Testis (tissue), 3 donors: Measurements from ENCODE around the gene CDYL2. TPM values are rescaled to one million over a fixed set of nuclear protein-coding genes. Genes with fewer than 3 reads are reported as not detected.

Experiments used
- DNase-seq: peaks from one replicate; pipeline ENCODE4 v3.0.0-alpha.2; 2019
- H3K27ac ChIP-seq, 2 donors: fragments of 200-600 bp; sonication (generic); one replicate each; pipeline ENCODE4 v1.5.1; 2019
- H3K27me3 ChIP-seq: fragments of 200-600 bp; sonication (generic); one replicate; pipeline ENCODE4 v1.5.1; 2019
- H3K36me3 ChIP-seq: fragments of 200-600 bp; sonication (generic); one replicate; pipeline ENCODE4 v1.5.1; 2017; ENCODE audit warnings: low read depth; ENCODE audit errors: missing control alignments
- H3K4me1 ChIP-seq: fragments of 200-600 bp; sonication (generic); one replicate; pipeline ENCODE4 v1.5.1; 2019
- H3K4me3 ChIP-seq, 2 donors: fragments of 200-600 bp; sonication (generic); one replicate each; pipeline ENCODE4 v1.5.1; 2017 to 2019
- H3K9me3 ChIP-seq: fragments of 200-600 bp; sonication (generic); one replicate; pipeline ENCODE4 v1.5.1; 2017
- CTCF ChIP-seq, 3 experiments: fragments of 450-650 bp in 2 of 3; fragments of 200-600 bp in 1 of 3; sonication (generic) in 1 of 3; IDR thresholded peaks; one replicate each; pipeline ENCODE4 v1.5.1; 2016 to 2019; ENCODE audit warnings: antibody characterized with exemption in 3 of 3, mild to moderate bottlenecking in 2 of 3, moderate library complexity in 1 of 3
- POLR2A ChIP-seq: fragments of 450-650 bp; IDR thresholded peaks from one replicate; pipeline ENCODE4 v1.6.1; 2017; ENCODE audit warnings: antibody characterized with exemption, mild to moderate bottlenecking, moderate library complexity
- WGBS, 2 donors: methylation state at CpG; one replicate each; pipeline ENCODE4 v1.1.5; 2018; 5-methylcytosine and 5-hydroxymethylcytosine counted together
- intact Hi-C: fragments of 100-400 bp; cut with DNase I; formaldehyde crosslinking; loops from one replicate; pipeline ENCODE4 v1.15.1; 2023; ENCODE audit warnings: low total_unique reads
- polyA plus RNA-seq: library from polyadenylated mRNA; stranded (reverse); fragments of 350-450 nt; fragmentation: Illumina TruSeq; extraction: RNeasy Lipid Tissue Mini Kit (QIAGEN cat#74804); gene quantifications from one replicate; pipeline ENCODE4 v1.2.3, GENCODE V29; 2014; ENCODE audit warnings: low read depth, low replicate concordance; ENCODE audit not compliant: insufficient read depth
- total RNA-seq, 2 donors: library from RNA; depleted of rRNA; stranded (reverse); fragments of >200 nt; gene quantifications; one replicate each; pipeline ENCODE4 v1.2.3, GENCODE V29; 2016

The CDYL2 gene
- total and polyA plus RNA-seq, 3 donors from 2014 or later, result 31.2 to 63.7 (median 60.4) TPM

- no peaks in the 10 kb centered on the region for H3K36me3 ChIP-seq
- no peak overlapping the region for H3K4me3 ChIP-seq
- no peaks in the 10 kb centered on the region for H3K9me3 ChIP-seq
- peak overlapping the region; percentile 22 to 56 for H3K27ac ChIP-seq
- H3K27me3 ChIP-seq, result no peaks in the 10 kb centered on the region
- DNase-seq, result no peak
- TF ChIP-seq CTCF (IDR thresholded peaks at IDR 0.05), result no peak
- no peak for TF ChIP-seq POLR2A
- H3K4me1 ChIP-seq, result peaks cover 19% of the 10 kb centered on the region
- 70 to 98% methylated on average over 3 of the region's 3 CpGs for WGBS, 2 donors
- intact Hi-C loops, result no loop called here
Observed at GRCh38 chr16:80640316-80640715, 164.1 kb downstream of the CDYL2 start.

GRCh38 chr16:80639636-80640035 is 164.8 kb downstream of the CDYL2 start:
- no peak for TF ChIP-seq POLR2A
- no peak for TF ChIP-seq CTCF (IDR thresholded peaks at IDR 0.05)
- 75 to 79% methylated on average over 6 of the region's 6 CpGs for whole genome bisulfite sequencing, 2 donors
- no peak overlapping the region for H3K4me3 ChIP-seq
- no peaks in the 10 kb centered on the region for H3K36me3 ChIP-seq
- H3K27me3 ChIP-seq, result no peaks in the 10 kb centered on the region
- peaks cover 19% of the 10 kb centered on the region for H3K4me1 ChIP-seq
- intact Hi-C loops, result no loop called here
- H3K9me3 ChIP-seq, result no peaks in the 10 kb centered on the region
- peak overlapping the region; percentile 22 to 56 for H3K27ac ChIP-seq
- no peak for DNase-seq

GRCh38 chr16:80637621-80638020 is 166.8 kb downstream of the CDYL2 start:
- H3K36me3 ChIP-seq, result no peaks in the 10 kb centered on the region
- intact Hi-C loops, result no loop called here
- TF ChIP-seq POLR2A (no peak), CTCF (IDR thresholded peaks at IDR 0.05) (no peak)
- 79 to 89% methylated on average over 4 of the region's 4 CpGs for WGBS, 2 donors
- peaks cover 19% of the 10 kb centered on the region for H3K4me1 ChIP-seq
- H3K4me3 ChIP-seq, result no peak overlapping the region
- no peaks in the 10 kb centered on the region for H3K9me3 ChIP-seq
- H3K27ac ChIP-seq, result no peak overlapping the region
- no peaks in the 10 kb centered on the region for H3K27me3 ChIP-seq
- no peak for DNase-seq

GRCh38 chr16:80631581-80631980 is 172.8 kb downstream of the CDYL2 start:
- TF ChIP-seq CTCF (IDR thresholded peaks at IDR 0.05) (no peak), POLR2A (no peak)
- Histone ChIP-seq H3K4me3 (no peak overlapping the region), H3K27ac (no peak overlapping the region), H3K36me3 (no peaks in the 10 kb centered on the region), H3K27me3 (no peaks in the 10 kb centered on the region), H3K9me3 (no peaks in the 10 kb centered on the region), H3K4me1 (no peaks in the 10 kb centered on the region)
- intact Hi-C loops, result no loop called here
- no peak for DNase-seq
- 93 to 98% methylated on average over 3 of the region's 3 CpGs for WGBS, 2 donors

- no peaks in the 10 kb centered on the region for H3K36me3 ChIP-seq
- WGBS, 2 donors, result 41 to 60% methylated on average over 3 of the region's 3 CpGs
- TF ChIP-seq POLR2A (no peak), CTCF (IDR thresholded peaks at IDR 0.05) (no peak)
- H3K27me3 ChIP-seq, result no peaks in the 10 kb centered on the region
- H3K9me3 ChIP-seq, result no peaks in the 10 kb centered on the region
- H3K27ac ChIP-seq, result no peak overlapping the region
- intact Hi-C loops, result no loop called here
- no peak for DNase-seq
- no peaks in the 10 kb centered on the region for H3K4me1 ChIP-seq
- H3K4me3 ChIP-seq, result no peak overlapping the region
Observed at GRCh38 chr16:80628254-80628653, 176.1 kb downstream of the CDYL2 start.
